SK-N-SH treated with all-trans-retinoic acid at 6 μM for 48 hours (cell line): ENCODE data around the gene OR2T35.

Experiments
- ARNTL ChIP-seq: fragments of 450-650 bp; formaldehyde crosslinking; IDR thresholded peaks from 2 replicates; pipeline ENCODE4 v1.5.0; 2020; ENCODE audit warnings: low read depth, mild to moderate bottlenecking, moderate library complexity, borderline replicate concordance
- GLIS3 ChIP-seq: fragments of 250-450 bp; sonication (Bioruptor Pico); IDR thresholded peaks from 2 replicates; pipeline ENCODE4 v1.5.0; 2020; ENCODE audit warnings: mild to moderate bottlenecking, moderate library complexity
- RARB ChIP-seq: fragments of 250-450 bp; sonication (Bioruptor Pico); IDR thresholded peaks from 2 replicates; pipeline ENCODE4 v1.8.0; 2021; ENCODE audit warnings: mild to moderate bottlenecking, moderate library complexity
- ZC3H10 ChIP-seq: fragments of 250-450 bp; sonication (Bioruptor Pico); IDR thresholded peaks from 2 replicates; pipeline ENCODE4 v1.5.1; 2021; ENCODE audit warnings: mild to moderate bottlenecking, moderate library complexity
- ZNF70 ChIP-seq: fragments of 450-650 bp; formaldehyde crosslinking; IDR thresholded peaks from 2 replicates; pipeline ENCODE4 v1.5.0; 2020; ENCODE audit warnings: mild to moderate bottlenecking, moderate library complexity
- ZNF8 ChIP-seq: fragments of 450-650 bp; formaldehyde crosslinking; IDR thresholded peaks from 2 replicates; pipeline ENCODE4 v1.5.0; 2020; ENCODE audit warnings: mild to moderate bottlenecking, moderate library complexity
- TF ChIP-seq, protein P1 (sequence below): fragments of 250-450 bp; sonication (Bioruptor Pico); IDR thresholded peaks from 2 replicates; pipeline ENCODE4 v1.8.0; 2020; ENCODE audit warnings: mild to moderate bottlenecking, moderate library complexity, borderline replicate concordance
- TF ChIP-seq, protein P2 (sequence below): fragments of 250-450 bp; sonication (Bioruptor Pico); IDR thresholded peaks from 2 replicates; pipeline ENCODE4 v1.5.1; 2021; ENCODE audit warnings: mild to moderate bottlenecking, moderate library complexity
- TF ChIP-seq, protein P3 (sequence below): fragments of 250-450 bp; sonication (Bioruptor Pico); IDR thresholded peaks from 2 replicates; pipeline ENCODE4 v1.5.0; 2020; ENCODE audit warnings: mild to moderate bottlenecking, moderate library complexity

DNA sequence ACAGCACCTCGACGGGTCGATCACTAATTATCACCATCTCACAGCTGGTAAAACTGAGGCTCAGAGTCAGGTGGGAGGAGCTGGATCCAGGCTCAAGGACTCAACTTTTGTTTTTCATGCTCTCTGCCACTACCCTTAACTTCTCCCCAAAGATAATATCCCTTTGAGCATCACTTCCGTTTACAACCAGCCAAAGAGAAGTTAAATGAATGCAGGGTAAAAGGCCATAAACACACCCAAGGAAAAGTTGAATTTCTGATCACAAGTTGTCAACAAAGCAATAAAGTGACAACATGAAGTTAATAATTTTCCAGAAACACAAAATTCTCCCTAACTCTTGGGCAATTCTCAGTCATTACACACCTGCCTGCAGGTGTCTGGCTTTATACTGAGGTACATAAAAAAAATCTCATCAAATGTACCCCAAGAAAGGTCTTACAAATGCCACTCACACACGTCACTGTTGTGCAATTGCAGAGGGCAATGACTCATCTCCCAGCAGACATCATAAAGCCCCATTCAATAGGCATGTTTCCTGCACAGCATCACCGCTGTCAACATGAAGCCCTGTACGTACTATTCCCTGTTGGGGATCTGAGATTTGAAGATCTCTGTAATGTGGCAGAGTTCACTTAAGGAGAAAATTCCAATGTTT is 13.6 kb downstream of the OR2T35 start:
- no peak for TF ChIP-seq ARNTL
- TF ChIP-seq, protein P1, sequence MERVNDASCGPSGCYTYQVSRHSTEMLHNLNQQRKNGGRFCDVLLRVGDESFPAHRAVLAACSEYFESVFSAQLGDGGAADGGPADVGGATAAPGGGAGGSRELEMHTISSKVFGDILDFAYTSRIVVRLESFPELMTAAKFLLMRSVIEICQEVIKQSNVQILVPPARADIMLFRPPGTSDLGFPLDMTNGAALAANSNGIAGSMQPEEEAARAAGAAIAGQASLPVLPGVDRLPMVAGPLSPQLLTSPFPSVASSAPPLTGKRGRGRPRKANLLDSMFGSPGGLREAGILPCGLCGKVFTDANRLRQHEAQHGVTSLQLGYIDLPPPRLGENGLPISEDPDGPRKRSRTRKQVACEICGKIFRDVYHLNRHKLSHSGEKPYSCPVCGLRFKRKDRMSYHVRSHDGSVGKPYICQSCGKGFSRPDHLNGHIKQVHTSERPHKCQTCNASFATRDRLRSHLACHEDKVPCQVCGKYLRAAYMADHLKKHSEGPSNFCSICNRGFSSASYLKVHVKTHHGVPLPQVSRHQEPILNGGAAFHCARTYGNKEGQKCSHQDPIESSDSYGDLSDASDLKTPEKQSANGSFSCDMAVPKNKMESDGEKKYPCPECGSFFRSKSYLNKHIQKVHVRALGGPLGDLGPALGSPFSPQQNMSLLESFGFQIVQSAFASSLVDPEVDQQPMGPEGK, result no peak
- TF ChIP-seq RARB (CRISPR knock-in tag), result no peak
- TF ChIP-seq, protein P2, sequence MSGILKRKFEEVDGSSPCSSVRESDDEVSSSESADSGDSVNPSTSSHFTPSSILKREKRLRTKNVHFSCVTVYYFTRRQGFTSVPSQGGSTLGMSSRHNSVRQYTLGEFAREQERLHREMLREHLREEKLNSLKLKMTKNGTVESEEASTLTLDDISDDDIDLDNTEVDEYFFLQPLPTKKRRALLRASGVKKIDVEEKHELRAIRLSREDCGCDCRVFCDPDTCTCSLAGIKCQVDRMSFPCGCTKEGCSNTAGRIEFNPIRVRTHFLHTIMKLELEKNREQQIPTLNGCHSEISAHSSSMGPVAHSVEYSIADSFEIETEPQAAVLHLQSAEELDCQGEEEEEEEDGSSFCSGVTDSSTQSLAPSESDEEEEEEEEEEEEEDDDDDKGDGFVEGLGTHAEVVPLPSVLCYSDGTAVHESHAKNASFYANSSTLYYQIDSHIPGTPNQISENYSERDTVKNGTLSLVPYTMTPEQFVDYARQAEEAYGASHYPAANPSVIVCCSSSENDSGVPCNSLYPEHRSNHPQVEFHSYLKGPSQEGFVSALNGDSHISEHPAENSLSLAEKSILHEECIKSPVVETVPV (CRISPR knock-in tag), result no peak
- no peak for TF ChIP-seq ZNF70
- TF ChIP-seq GLIS3 (CRISPR knock-in tag), result no peak
- TF ChIP-seq, protein P3, sequence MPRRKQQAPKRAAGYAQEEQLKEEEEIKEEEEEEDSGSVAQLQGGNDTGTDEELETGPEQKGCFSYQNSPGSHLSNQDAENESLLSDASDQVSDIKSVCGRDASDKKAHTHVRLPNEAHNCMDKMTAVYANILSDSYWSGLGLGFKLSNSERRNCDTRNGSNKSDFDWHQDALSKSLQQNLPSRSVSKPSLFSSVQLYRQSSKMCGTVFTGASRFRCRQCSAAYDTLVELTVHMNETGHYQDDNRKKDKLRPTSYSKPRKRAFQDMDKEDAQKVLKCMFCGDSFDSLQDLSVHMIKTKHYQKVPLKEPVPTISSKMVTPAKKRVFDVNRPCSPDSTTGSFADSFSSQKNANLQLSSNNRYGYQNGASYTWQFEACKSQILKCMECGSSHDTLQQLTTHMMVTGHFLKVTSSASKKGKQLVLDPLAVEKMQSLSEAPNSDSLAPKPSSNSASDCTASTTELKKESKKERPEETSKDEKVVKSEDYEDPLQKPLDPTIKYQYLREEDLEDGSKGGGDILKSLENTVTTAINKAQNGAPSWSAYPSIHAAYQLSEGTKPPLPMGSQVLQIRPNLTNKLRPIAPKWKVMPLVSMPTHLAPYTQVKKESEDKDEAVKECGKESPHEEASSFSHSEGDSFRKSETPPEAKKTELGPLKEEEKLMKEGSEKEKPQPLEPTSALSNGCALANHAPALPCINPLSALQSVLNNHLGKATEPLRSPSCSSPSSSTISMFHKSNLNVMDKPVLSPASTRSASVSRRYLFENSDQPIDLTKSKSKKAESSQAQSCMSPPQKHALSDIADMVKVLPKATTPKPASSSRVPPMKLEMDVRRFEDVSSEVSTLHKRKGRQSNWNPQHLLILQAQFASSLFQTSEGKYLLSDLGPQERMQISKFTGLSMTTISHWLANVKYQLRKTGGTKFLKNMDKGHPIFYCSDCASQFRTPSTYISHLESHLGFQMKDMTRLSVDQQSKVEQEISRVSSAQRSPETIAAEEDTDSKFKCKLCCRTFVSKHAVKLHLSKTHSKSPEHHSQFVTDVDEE, result no peak
- TF ChIP-seq ZNF8 (CRISPR knock-in tag), result no peak
- TF ChIP-seq ZC3H10, result no peak
